Fibroblast of lung (primary cell): ENCODE measurements around the gene C1GALT1C1.

Experiments used
- CTCF ChIP-seq, 2 donors: IDR thresholded peaks in 1 of 2; conservative IDR thresholded peaks in 1 of 2; 1 replicate in 1 of 2; 2 replicates in 1 of 2; pipeline ENCODE4 v1.5.1; 2011 to 2012; ENCODE audit warnings: low read length in 2 of 2, control low read depth in 1 of 2, inconsistent platforms in 1 of 2, low read depth in 1 of 2, mild to moderate bottlenecking in 1 of 2
- EZH2 ChIP-seq: IDR thresholded peaks from 2 replicates; pipeline ENCODE4 v1.5.1; 2012; ENCODE audit warnings: low read length, control low read depth, mild to moderate bottlenecking; ENCODE audit errors: missing control alignments

GRCh38 chrX:120668357-120668756, 38.5 kb upstream of the C1GALT1C1 start:
- TF ChIP-seq CTCF (conservative IDR thresholded peaks at IDR 0.05 in 1 of 2, IDR thresholded peaks at IDR 0.05 in 1 of 2; ENCODE audit: low read depth in 1 of 2, low read length in 2 of 2), result no peak
- no peak for TF ChIP-seq EZH2
